H9 (cell line): ENCODE data around the gene C9. TPM values are rescaled to one million over a fixed set of nuclear protein-coding genes. Genes with fewer than 3 reads are reported as not detected.

Experiments
- DNase-seq: peaks from one replicate; pipeline ENCODE4 v3.0.0-alpha.2; 2017
- H2AFZ ChIP-seq: one replicate; pipeline ENCODE4 v1.6.1; 2013; ENCODE audit warnings: mild to moderate bottlenecking, low read length, control low read depth, moderate library complexity
- H2AK5ac ChIP-seq: 2 replicates; pipeline ENCODE4 v1.6.1; 2013; ENCODE audit warnings: low read length, control low read depth, mixed read lengths; ENCODE audit not compliant: insufficient read length
- H2BK120ac ChIP-seq: one replicate; pipeline ENCODE4 v1.6.1; 2013; ENCODE audit warnings: low read depth, mild to moderate bottlenecking, low read length, control low read depth, inconsistent platforms; ENCODE audit not compliant: poor library complexity, severe bottlenecking
- H2BK12ac ChIP-seq: 2 replicates; pipeline ENCODE4 v1.6.1; 2013; ENCODE audit warnings: low read length, control low read depth, mixed read lengths, low read depth; ENCODE audit not compliant: insufficient read length
- H2BK15ac ChIP-seq: 2 replicates; pipeline ENCODE4 v1.6.1; 2013; ENCODE audit warnings: low read depth, low read length, control low read depth
- H2BK20ac ChIP-seq: one replicate; pipeline ENCODE4 v1.6.1; 2013; ENCODE audit warnings: low read depth, mild to moderate bottlenecking, low read length, control low read depth, inconsistent platforms; ENCODE audit not compliant: poor library complexity, severe bottlenecking
- H2BK5ac ChIP-seq: 2 replicates; pipeline ENCODE4 v1.6.1; 2013; ENCODE audit warnings: low read length, control low read depth, mixed read lengths; ENCODE audit not compliant: insufficient read length
- H3K14ac ChIP-seq: 2 replicates; pipeline ENCODE4 v1.6.1; 2013; ENCODE audit warnings: low read length, control low read depth; ENCODE audit not compliant: insufficient read depth
- H3K18ac ChIP-seq: 2 replicates; pipeline ENCODE4 v1.6.1; 2013; ENCODE audit warnings: low read depth, mild to moderate bottlenecking, mixed read lengths, low read length, control low read depth; ENCODE audit not compliant: insufficient read length
- H3K23ac ChIP-seq: 2 replicates; pipeline ENCODE4 v1.6.1; 2013; ENCODE audit warnings: low read length, control low read depth, mixed read lengths, low read depth; ENCODE audit not compliant: insufficient read length
- H3K23me2 ChIP-seq: 2 replicates; pipeline ENCODE4 v1.6.1; 2013; ENCODE audit warnings: low read depth, mild to moderate bottlenecking, mixed read lengths, low read length, control low read depth; ENCODE audit not compliant: insufficient read length, poor library complexity, severe bottlenecking
- H3K27ac ChIP-seq: 2 replicates; pipeline ENCODE4 v1.5.1; 2013; ENCODE audit warnings: low read length, control low read depth, mixed read lengths, low read depth; ENCODE audit not compliant: insufficient read length
- H3K27me3 ChIP-seq: 2 replicates; pipeline ENCODE4 v1.6.1; 2013; ENCODE audit warnings: low read length, control low read depth, inconsistent platforms; ENCODE audit not compliant: insufficient read depth
- H3K4ac ChIP-seq: 2 replicates; pipeline ENCODE4 v1.6.1; 2013; ENCODE audit warnings: low read depth, mild to moderate bottlenecking, control low read depth, inconsistent platforms, low read length, moderate library complexity
- H3K4me1 ChIP-seq: 2 replicates; pipeline ENCODE4 v1.6.1; 2013; ENCODE audit warnings: low read length, control low read depth, inconsistent platforms; ENCODE audit not compliant: insufficient read depth
- H3K4me2 ChIP-seq: 2 replicates; pipeline ENCODE4 v1.6.1; 2013; ENCODE audit warnings: low read length, control low read depth, mixed read lengths; ENCODE audit not compliant: insufficient read length, insufficient read depth
- H3K56ac ChIP-seq: 2 replicates; pipeline ENCODE4 v1.6.1; 2013; ENCODE audit warnings: low read depth, mild to moderate bottlenecking, mixed read lengths, low read length, control low read depth; ENCODE audit not compliant: insufficient read length
- H3K79me1 ChIP-seq: 2 replicates; pipeline ENCODE4 v1.6.1; 2013; ENCODE audit warnings: low read depth, mild to moderate bottlenecking, moderate library complexity, low read length, control low read depth, inconsistent platforms; ENCODE audit not compliant: insufficient read depth, poor library complexity, severe bottlenecking
- H3K79me2 ChIP-seq: 2 replicates; pipeline ENCODE4 v1.6.1; 2013; ENCODE audit warnings: low read length, control low read depth, inconsistent platforms; ENCODE audit not compliant: insufficient read depth
- H3K9ac ChIP-seq: 2 replicates; pipeline ENCODE4 v1.6.1; 2013; ENCODE audit warnings: low read length, control low read depth, mixed read lengths; ENCODE audit not compliant: insufficient read length; ENCODE audit errors: extremely low read depth
- H3K9me3 ChIP-seq: one replicate; pipeline ENCODE4 v1.6.1; 2013; ENCODE audit warnings: low read depth, low read length, inconsistent platforms; ENCODE audit not compliant: control insufficient read depth
- H3T11ph ChIP-seq: one replicate; pipeline ENCODE4 v1.6.1; 2013; ENCODE audit warnings: mild to moderate bottlenecking, low read length, control low read depth, inconsistent platforms
- H4K20me1 ChIP-seq: one replicate; pipeline ENCODE4 v1.6.1; 2013; ENCODE audit not compliant: control insufficient read depth, insufficient read length, insufficient read depth
- H4K5ac ChIP-seq: 2 replicates; pipeline ENCODE4 v1.6.1; 2013; ENCODE audit warnings: low read depth, mild to moderate bottlenecking, mixed read lengths, low read length, control low read depth; ENCODE audit not compliant: insufficient read length
- H4K8ac ChIP-seq: replicated peaks from 2 replicates; pipeline ENCODE4 v1.6.1; 2013; ENCODE audit warnings: low read length, control low read depth, mixed read lengths, low read depth; ENCODE audit not compliant: insufficient read length
- H4K91ac ChIP-seq: 2 replicates; pipeline ENCODE4 v1.6.1; 2013; ENCODE audit warnings: low read depth, mild to moderate bottlenecking, moderate library complexity, mixed read lengths, low read length, control low read depth; ENCODE audit not compliant: insufficient read length
- H3K27ac Mint-ChIP-seq, 3 experiments: 2 replicates in 2 of 3; 3 replicates in 1 of 3; pipeline ENCODE4 v1.8.0; 2020 to 2021; ENCODE audit warnings: mixed read lengths in 3 of 3, mild to moderate bottlenecking in 1 of 3, moderate library complexity in 1 of 3
- H3K27me3 Mint-ChIP-seq: 2 replicates; pipeline ENCODE4 v1.8.0; 2021; ENCODE audit warnings: low read depth, mild to moderate bottlenecking, moderate library complexity, mixed read lengths
- H3K36me3 Mint-ChIP-seq, 3 experiments: 2 replicates in 2 of 3; 3 replicates in 1 of 3; pipeline ENCODE4 v1.8.0; 2020 to 2021; ENCODE audit warnings: low read depth in 3 of 3, mixed read lengths in 3 of 3; ENCODE audit not compliant: insufficient read depth in 1 of 3
- H3K4me1 Mint-ChIP-seq, 2 experiments: 2 replicates each; pipeline ENCODE4 v1.8.0; 2020; ENCODE audit warnings: mixed read lengths in 2 of 2
- H3K4me3 Mint-ChIP-seq, 2 experiments: 2 replicates in 1 of 2; 3 replicates in 1 of 2; pipeline ENCODE4 v1.8.0; 2020 to 2021; ENCODE audit warnings: mild to moderate bottlenecking in 2 of 2, mixed read lengths in 2 of 2, moderate library complexity in 1 of 2
- H3K9me3 Mint-ChIP-seq, 2 experiments: 2 replicates in 1 of 2; 3 replicates in 1 of 2; pipeline ENCODE4 v1.8.0; 2020; ENCODE audit warnings: mild to moderate bottlenecking in 2 of 2, mixed read lengths in 2 of 2, moderate library complexity in 1 of 2
- WGBS: extraction: QIAGEN DNeasy Blood & Tissue Kit; methylation state at CpG from one replicate; pipeline ENCODE4 v1.1.7; 2013; ENCODE audit warnings: missing lambda C conversion rate, low lambda C conversion rate, mixed read lengths; ENCODE audit not compliant: insufficient read length; ENCODE audit errors: extremely low coverage; 5-methylcytosine and 5-hydroxymethylcytosine counted together
- total RNA-seq: library from RNA; stranded (reverse); gene quantifications from 2 replicates; pipeline ENCODE4 v1.2.1, GENCODE V29; 2021
- TF ChIP-seq, protein P1 (sequence below): fragments of 200-600 bp; sonication (generic); conservative IDR thresholded peaks from 3 replicates; pipeline ENCODE4 v1.8.0; 2021; ENCODE audit warnings: antibody characterized with exemption, mild to moderate bottlenecking

C9 gene
- total RNA-seq, 1 experiment from 2014 or later: not detected

DNA sequence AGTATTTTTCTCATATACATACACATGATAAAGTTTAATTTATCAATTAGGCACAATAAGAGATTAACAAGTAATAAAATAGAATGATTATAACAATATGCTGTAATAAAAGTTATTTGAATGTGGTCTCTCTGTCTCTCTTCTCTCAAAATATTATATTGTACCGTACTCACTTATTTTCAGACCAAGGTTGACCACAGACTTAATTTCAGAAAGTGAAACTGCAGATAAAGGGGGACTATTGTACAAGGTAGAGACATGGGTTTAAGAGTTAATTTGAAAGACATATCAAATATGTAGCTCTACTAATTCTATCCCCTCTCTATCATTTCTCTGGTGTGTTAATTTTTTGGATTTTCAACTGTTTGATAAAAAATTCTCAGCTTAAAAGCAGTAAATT, 20.0 kb upstream of the C9 start:
- Histone ChIP-seq H3T11ph (no peak overlapping the region), H2BK20ac (no peak overlapping the region), H2BK5ac (no peak overlapping the region), H3K79me2 (no peaks in the 10 kb centered on the region), H3K79me1 (no peaks in the 10 kb centered on the region), H3K9ac (no peak overlapping the region), H3K56ac (no peak overlapping the region), H2BK12ac (no peak overlapping the region), H4K20me1 (no peaks in the 10 kb centered on the region), H3K27me3 (no peaks in the 10 kb centered on the region), H3K23me2 (no peaks in the 10 kb centered on the region), H2BK120ac (no peak overlapping the region), H3K27ac (no peak overlapping the region), H3K4me1 (no peaks in the 10 kb centered on the region), H2AFZ (no peak overlapping the region), H4K91ac (no peak overlapping the region), H3K9me3 (no peaks in the 10 kb centered on the region), H3K18ac (no peak overlapping the region), H2AK5ac (no peak overlapping the region), H3K23ac (no peak overlapping the region), H3K14ac (no peak overlapping the region), H3K4ac (no peak overlapping the region), H3K4me2 (no peak overlapping the region), H4K5ac (no peak overlapping the region), H2BK15ac (no peak overlapping the region), H4K8ac (no peak overlapping the region)
- WGBS: no CpG with 5 or more reads among the region's 1 CpG
- no peaks in the 10 kb centered on the region; a peak in 2 of 7 replicates for H3K36me3 Mint-ChIP-seq
- no peaks in the 10 kb centered on the region; the same call in 1 of the 2 replicates for H3K27me3 Mint-ChIP-seq
- DNase-seq: no peak
- H3K9me3 Mint-ChIP-seq: no peaks in the 10 kb centered on the region; a peak in 1 of 5 replicates
- H3K4me1 Mint-ChIP-seq: no peaks in the 10 kb centered on the region
- no peak overlapping the region for H3K27ac Mint-ChIP-seq
- TF ChIP-seq, protein P1, sequence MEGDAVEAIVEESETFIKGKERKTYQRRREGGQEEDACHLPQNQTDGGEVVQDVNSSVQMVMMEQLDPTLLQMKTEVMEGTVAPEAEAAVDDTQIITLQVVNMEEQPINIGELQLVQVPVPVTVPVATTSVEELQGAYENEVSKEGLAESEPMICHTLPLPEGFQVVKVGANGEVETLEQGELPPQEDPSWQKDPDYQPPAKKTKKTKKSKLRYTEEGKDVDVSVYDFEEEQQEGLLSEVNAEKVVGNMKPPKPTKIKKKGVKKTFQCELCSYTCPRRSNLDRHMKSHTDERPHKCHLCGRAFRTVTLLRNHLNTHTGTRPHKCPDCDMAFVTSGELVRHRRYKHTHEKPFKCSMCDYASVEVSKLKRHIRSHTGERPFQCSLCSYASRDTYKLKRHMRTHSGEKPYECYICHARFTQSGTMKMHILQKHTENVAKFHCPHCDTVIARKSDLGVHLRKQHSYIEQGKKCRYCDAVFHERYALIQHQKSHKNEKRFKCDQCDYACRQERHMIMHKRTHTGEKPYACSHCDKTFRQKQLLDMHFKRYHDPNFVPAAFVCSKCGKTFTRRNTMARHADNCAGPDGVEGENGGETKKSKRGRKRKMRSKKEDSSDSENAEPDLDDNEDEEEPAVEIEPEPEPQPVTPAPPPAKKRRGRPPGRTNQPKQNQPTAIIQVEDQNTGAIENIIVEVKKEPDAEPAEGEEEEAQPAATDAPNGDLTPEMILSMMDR: no peak
- no peak overlapping the region for H3K4me3 Mint-ChIP-seq
